ENCODE measurements around the gene EXOC6.

DNA sequence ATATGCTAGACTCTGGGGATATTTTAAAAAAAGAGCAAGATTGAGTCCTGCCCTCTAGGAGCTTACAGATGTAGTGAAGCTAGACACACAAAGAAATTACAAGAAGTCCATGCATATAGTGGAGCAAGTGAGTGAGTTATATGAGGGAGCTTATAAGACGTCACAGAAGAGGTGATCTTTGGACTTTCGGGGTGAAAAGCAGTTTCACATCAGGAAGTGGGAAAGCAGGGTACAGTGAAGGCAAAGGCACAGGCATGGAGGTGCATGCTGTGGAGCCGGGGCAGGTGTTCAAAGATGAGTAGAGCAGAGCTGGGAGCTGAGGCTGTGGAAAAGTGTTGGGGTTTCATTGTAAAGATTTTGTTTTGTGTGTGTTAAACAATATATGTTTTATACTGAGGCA lies 38.5 kb upstream of the EXOC6 start:
- TF ChIP-seq, protein P1, sequence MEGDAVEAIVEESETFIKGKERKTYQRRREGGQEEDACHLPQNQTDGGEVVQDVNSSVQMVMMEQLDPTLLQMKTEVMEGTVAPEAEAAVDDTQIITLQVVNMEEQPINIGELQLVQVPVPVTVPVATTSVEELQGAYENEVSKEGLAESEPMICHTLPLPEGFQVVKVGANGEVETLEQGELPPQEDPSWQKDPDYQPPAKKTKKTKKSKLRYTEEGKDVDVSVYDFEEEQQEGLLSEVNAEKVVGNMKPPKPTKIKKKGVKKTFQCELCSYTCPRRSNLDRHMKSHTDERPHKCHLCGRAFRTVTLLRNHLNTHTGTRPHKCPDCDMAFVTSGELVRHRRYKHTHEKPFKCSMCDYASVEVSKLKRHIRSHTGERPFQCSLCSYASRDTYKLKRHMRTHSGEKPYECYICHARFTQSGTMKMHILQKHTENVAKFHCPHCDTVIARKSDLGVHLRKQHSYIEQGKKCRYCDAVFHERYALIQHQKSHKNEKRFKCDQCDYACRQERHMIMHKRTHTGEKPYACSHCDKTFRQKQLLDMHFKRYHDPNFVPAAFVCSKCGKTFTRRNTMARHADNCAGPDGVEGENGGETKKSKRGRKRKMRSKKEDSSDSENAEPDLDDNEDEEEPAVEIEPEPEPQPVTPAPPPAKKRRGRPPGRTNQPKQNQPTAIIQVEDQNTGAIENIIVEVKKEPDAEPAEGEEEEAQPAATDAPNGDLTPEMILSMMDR (IDR thresholded peaks at IDR 0.05), result no peak
- TF ChIP-seq EP300 (IDR thresholded peaks at IDR 0.05) (no peak), POLR2A (IDR thresholded peaks at IDR 0.05) (no peak)
